ENCODE results near the gene FMNL2. TPM values are rescaled to one million over a fixed set of nuclear protein-coding genes. Genes with fewer than 3 reads are reported as not detected.

FMNL2 gene
- total RNA-seq, 4 donors from 2014 or later: 37.7 to 60.9 (median 52.1) TPM

- no peak for DNase-seq
- Histone ChIP-seq H3K9me3 (no peaks in the 10 kb centered on the region), H3K4me1 (peaks cover 13 to 24% of the 10 kb centered on the region in 2 donors), H3K4me3 (replicated peaks in 1 of 3) (no peak overlapping the region), H3K27ac (no peak overlapping the region), H3K27me3 (no peaks in the 10 kb centered on the region), H3K36me3 (no peaks in the 10 kb centered on the region)
- TF ChIP-seq, protein P1, sequence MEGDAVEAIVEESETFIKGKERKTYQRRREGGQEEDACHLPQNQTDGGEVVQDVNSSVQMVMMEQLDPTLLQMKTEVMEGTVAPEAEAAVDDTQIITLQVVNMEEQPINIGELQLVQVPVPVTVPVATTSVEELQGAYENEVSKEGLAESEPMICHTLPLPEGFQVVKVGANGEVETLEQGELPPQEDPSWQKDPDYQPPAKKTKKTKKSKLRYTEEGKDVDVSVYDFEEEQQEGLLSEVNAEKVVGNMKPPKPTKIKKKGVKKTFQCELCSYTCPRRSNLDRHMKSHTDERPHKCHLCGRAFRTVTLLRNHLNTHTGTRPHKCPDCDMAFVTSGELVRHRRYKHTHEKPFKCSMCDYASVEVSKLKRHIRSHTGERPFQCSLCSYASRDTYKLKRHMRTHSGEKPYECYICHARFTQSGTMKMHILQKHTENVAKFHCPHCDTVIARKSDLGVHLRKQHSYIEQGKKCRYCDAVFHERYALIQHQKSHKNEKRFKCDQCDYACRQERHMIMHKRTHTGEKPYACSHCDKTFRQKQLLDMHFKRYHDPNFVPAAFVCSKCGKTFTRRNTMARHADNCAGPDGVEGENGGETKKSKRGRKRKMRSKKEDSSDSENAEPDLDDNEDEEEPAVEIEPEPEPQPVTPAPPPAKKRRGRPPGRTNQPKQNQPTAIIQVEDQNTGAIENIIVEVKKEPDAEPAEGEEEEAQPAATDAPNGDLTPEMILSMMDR (IDR thresholded peaks at IDR 0.05): no peak
- TF ChIP-seq POLR2A (IDR thresholded peaks at IDR 0.05): no peak
- intact Hi-C loops (cut with DNase I): no loop called here
- 78 to 79% methylated on average over 4 of the region's 4 CpGs for WGBS, 2 donors
Measured at GRCh38 chr2:152573168-152573567, 238.2 kb downstream of the FMNL2 start.

DNA sequence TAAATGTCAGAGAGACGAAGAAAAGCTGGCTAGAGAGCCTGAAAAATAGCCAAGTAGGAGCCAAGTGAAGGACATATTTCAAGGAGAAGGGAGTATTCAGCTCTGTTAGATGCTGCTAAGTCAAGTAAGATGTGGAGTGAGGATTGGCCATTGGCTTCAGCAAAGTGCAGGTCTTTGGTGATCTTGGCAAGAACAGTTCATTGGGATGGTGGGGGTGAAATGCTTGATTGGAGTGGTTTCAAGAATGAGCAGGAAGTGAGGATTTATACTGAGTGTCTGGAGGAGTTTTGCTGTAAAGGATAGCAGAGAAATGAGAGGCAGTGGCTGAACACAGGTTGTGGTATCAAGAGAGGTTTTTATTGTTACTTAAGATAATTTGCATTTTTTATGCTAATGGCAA lies 242.6 kb downstream of the FMNL2 start:
- intact Hi-C loops (cut with DNase I): no loop called here
- Histone ChIP-seq H3K4me1 (peaks cover 27 to 36% of the 10 kb centered on the region in 2 donors), H3K27me3 (no peaks in the 10 kb centered on the region), H3K36me3 (no peaks in the 10 kb centered on the region), H3K9me3 (no peaks in the 10 kb centered on the region), H3K27ac (no peak overlapping the region), H3K4me3 (replicated peaks in 1 of 3) (no peak overlapping the region)
- WGBS, 2 donors: 29 to 44% methylated on average over 1 of the region's 1 CpG
- DNase-seq: peak in 1 of 2 donors; percentile 29
- TF ChIP-seq, protein P1 (IDR thresholded peaks at IDR 0.05): no peak
- no peak for TF ChIP-seq POLR2A (IDR thresholded peaks at IDR 0.05)

DNA sequence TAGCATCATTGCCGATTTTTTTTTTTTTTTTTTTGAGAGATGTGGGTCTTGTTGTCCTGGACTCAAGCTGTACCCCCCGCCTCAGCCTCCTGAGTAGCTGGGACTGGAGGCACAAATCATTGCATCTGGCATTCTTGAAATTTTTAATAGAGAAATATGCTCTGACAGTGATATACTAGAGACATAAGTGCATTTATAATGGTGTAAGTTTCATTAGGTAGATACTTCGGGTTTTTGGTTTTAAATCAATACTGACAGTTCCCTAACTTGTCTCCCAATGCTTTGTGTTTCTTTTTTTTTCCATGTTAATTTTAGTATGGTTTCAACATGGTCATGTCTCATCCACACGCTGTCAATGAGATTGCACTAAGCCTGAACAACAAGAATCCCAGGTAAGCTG lies 243.6 kb downstream of the FMNL2 start:
- peaks cover 27 to 38% of the 10 kb centered on the region in 2 donors for H3K4me1 ChIP-seq
- no peaks in the 10 kb centered on the region for H3K27me3 ChIP-seq
- intact Hi-C loops (cut with DNase I): no loop called here

GRCh38 chr2:152580714-152581113 lies 245.7 kb downstream of the FMNL2 start:
- H3K27ac ChIP-seq: peak overlapping the region; percentile 61 to 78 (median 69)
- 30 to 33% methylated on average over 3 of the region's 3 CpGs for WGBS, 2 donors
- DNase-seq: peak; percentile 21 to 29

More for the DNA sequence above, 243.6 kb downstream of the FMNL2 start:
- H3K36me3 ChIP-seq: no peaks in the 10 kb centered on the region
- DNase-seq: no peak
- H3K4me3 ChIP-seq (replicated peaks in 1 of 3): no peak overlapping the region
- 94% methylated on average over 4 of the region's 4 CpGs for WGBS, 2 donors
- no peak for TF ChIP-seq POLR2A (IDR thresholded peaks at IDR 0.05)
- TF ChIP-seq, protein P1 (IDR thresholded peaks at IDR 0.05): no peak
- H3K27ac ChIP-seq: no peak overlapping the region
- no peaks in the 10 kb centered on the region for H3K9me3 ChIP-seq

GRCh38 chr2:152581360-152581759 lies 246.4 kb downstream of the FMNL2 start:
- peak; percentile 29 to 43 for DNase-seq
- Histone ChIP-seq H3K4me1 (peaks cover 27 to 50% of the 10 kb centered on the region in 2 donors), H3K4me3 (replicated peaks in 1 of 3) (no peak overlapping the region), H3K27me3 (no peaks in the 10 kb centered on the region), H3K9me3 (no peaks in the 10 kb centered on the region), H3K27ac (peak overlapping the region; percentile 61 to 78 (median 69)), H3K36me3 (no peaks in the 10 kb centered on the region)
- intact Hi-C loops (cut with DNase I): no loop called here
- WGBS, 2 donors: 69 to 76% methylated on average over 11 of the region's 11 CpGs
- TF ChIP-seq, protein P1 (IDR thresholded peaks at IDR 0.05): no peak
- TF ChIP-seq POLR2A (IDR thresholded peaks at IDR 0.05): no peak

More at GRCh38 chr2:152580714-152581113, 245.7 kb downstream of the FMNL2 start:
- no peaks in the 10 kb centered on the region for H3K36me3 ChIP-seq
- intact Hi-C loops (cut with DNase I): no loop called here
- no peaks in the 10 kb centered on the region for H3K9me3 ChIP-seq
- no peaks in the 10 kb centered on the region for H3K27me3 ChIP-seq
- H3K4me3 ChIP-seq (replicated peaks in 1 of 3): no peak overlapping the region
- peaks cover 27 to 45% of the 10 kb centered on the region in 2 donors for H3K4me1 ChIP-seq
- TF ChIP-seq, protein P1 (IDR thresholded peaks at IDR 0.05): no peak
- TF ChIP-seq POLR2A (IDR thresholded peaks at IDR 0.05): no peak

Measured in thyroid gland (tissue), 4 donors.